Measurements from ENCODE around the gene CDC20. TPM values are rescaled to one million over a fixed set of nuclear protein-coding genes. Genes with fewer than 3 reads are reported as not detected.

The CDC20 gene
- total RNA-seq, 1 donor from 2014 or later, result 0.99 TPM

DNA sequence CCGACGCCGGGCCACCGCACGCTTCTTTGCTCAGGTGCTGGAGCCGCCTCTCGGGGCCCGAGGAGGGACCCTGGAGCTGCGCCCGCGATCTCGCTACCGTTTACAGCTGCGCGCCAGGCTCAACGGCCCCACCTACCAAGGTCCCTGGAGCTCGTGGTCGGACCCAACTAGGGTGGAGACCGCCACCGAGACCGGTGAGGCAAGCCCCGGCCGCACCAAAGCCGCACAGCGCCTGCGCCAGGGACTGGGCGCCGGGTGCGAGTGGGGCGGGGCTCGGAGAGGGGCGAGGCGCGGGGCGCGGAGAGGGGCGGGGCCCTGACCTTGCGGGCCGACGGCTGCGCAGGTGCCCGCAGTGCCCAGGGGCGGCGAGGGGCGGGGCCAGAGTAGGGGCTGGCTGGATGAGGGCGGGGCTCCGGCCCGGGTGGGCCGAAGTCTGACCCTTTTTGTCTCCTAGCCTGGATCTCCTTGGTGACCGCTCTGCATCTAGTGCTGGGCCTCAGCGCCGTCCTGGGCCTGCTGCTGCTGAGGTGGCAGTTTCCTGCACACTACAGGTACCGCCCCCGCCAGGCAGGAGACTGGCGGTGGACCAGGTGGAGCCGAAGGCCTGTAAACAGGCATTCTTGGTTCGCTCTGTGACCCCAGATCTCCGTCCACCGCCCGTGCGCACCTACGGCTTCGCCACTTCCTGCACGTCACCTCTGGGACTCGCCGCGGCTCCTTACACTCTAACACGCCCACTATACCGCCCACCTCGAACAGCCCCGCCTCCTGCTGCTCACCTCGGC is 9.8 kb upstream of the CDC20 start:
- TF ChIP-seq, protein P1, sequence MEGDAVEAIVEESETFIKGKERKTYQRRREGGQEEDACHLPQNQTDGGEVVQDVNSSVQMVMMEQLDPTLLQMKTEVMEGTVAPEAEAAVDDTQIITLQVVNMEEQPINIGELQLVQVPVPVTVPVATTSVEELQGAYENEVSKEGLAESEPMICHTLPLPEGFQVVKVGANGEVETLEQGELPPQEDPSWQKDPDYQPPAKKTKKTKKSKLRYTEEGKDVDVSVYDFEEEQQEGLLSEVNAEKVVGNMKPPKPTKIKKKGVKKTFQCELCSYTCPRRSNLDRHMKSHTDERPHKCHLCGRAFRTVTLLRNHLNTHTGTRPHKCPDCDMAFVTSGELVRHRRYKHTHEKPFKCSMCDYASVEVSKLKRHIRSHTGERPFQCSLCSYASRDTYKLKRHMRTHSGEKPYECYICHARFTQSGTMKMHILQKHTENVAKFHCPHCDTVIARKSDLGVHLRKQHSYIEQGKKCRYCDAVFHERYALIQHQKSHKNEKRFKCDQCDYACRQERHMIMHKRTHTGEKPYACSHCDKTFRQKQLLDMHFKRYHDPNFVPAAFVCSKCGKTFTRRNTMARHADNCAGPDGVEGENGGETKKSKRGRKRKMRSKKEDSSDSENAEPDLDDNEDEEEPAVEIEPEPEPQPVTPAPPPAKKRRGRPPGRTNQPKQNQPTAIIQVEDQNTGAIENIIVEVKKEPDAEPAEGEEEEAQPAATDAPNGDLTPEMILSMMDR (IDR thresholded peaks at IDR 0.05; ENCODE audit: borderline replicate concordance), result no peak
- H3K9me3 ChIP-seq (replicated peaks), result no peaks in the 10 kb centered on the region
- intact Hi-C loops (cut with micrococcal nuclease), result no loop called here
- peak overlapping the region; percentile 74 for H3K4me3 ChIP-seq
- no peaks in the 10 kb centered on the region for H3K36me3 ChIP-seq
- no peaks in the 10 kb centered on the region for H3K27me3 ChIP-seq (ENCODE audit: low read depth)
- H3K27ac ChIP-seq (replicated peaks), result peak overlapping the region; percentile 99
- DNase-seq, result peak; percentile 85
- peaks cover 59% of the 10 kb centered on the region for H3K4me1 ChIP-seq

GRCh38 chr1:43349594-43350306 is 9.0 kb upstream of the CDC20 start:
- H3K36me3 ChIP-seq, result no peaks in the 10 kb centered on the region
- H3K27me3 ChIP-seq (ENCODE audit: low read depth), result no peaks in the 10 kb centered on the region
- TF ChIP-seq, protein P1 (IDR thresholded peaks at IDR 0.05; ENCODE audit: borderline replicate concordance), result no peak
- H3K27ac ChIP-seq (replicated peaks), result peak overlapping the region; percentile 99
- peaks cover 51% of the 10 kb centered on the region for H3K4me1 ChIP-seq
- intact Hi-C loops (cut with micrococcal nuclease), result no loop called here
- DNase-seq, result no peak
- H3K9me3 ChIP-seq (replicated peaks), result no peaks in the 10 kb centered on the region
- peak overlapping the region; percentile 74 for H3K4me3 ChIP-seq

GRCh38 chr1:43350976-43351375 is 7.8 kb upstream of the CDC20 start:
- TF ChIP-seq, protein P1 (IDR thresholded peaks at IDR 0.05; ENCODE audit: borderline replicate concordance), result no peak
- intact Hi-C loops (cut with micrococcal nuclease), result no loop called here
- DNase-seq, result no peak
- Histone ChIP-seq H3K27ac (replicated peaks) (peak overlapping the region; percentile 99), H3K27me3 (ENCODE audit: low read depth) (no peaks in the 10 kb centered on the region), H3K4me3 (no peak overlapping the region), H3K36me3 (no peaks in the 10 kb centered on the region), H3K4me1 (peaks cover 39% of the 10 kb centered on the region), H3K9me3 (replicated peaks) (no peaks in the 10 kb centered on the region)

DNA sequence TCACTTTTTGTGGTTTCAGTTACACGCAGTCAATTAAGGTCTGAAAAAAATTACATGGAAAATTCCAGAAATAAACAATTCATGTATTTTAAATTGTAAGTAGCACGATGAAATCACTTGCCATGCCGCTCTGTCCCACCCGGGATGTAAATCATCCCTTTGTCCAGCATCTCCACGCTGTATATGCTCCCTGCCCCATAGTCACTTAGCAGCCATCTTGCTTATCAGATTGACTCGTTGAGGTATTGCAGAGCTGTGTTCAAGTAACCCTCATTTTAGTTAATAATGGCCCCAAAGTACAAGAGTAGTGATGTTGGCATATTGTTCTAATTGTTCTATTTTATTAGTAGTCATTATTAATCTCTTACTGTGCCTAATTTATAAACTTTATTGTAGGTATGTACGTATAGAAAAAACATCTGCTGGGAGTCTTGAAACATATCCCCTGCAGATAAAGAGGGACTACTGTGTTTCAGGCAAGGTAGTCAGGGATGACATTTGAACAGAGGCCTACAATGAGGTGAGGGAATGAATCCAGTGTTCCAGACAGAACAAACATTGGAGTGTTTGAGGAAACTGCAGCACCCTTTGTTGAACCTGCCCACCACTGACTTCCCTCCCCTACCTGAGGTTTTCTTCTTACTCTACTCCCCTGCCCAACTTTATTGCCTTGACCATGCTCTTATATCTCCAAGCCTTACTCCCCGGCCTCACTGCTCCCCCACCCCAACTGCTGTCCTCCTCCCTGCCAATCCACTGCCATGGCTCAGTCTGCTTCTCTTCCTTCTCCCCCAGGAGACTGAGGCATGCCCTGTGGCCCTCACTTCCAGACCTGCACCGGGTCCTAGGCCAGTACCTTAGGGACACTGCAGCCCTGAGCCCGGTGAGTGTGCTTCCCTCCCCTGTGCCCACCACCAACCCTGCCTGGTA is 7.1 kb upstream of the CDC20 start:
- no peak for DNase-seq
- Histone ChIP-seq H3K9me3 (replicated peaks) (no peaks in the 10 kb centered on the region), H3K27me3 (ENCODE audit: low read depth) (no peaks in the 10 kb centered on the region), H3K4me1 (peaks cover 32% of the 10 kb centered on the region), H3K27ac (replicated peaks) (no peak overlapping the region), H3K4me3 (no peak overlapping the region), H3K36me3 (no peaks in the 10 kb centered on the region)
- TF ChIP-seq, protein P1 (IDR thresholded peaks at IDR 0.05; ENCODE audit: borderline replicate concordance), result no peak
- intact Hi-C loops (cut with micrococcal nuclease), result no loop called here

DNA sequence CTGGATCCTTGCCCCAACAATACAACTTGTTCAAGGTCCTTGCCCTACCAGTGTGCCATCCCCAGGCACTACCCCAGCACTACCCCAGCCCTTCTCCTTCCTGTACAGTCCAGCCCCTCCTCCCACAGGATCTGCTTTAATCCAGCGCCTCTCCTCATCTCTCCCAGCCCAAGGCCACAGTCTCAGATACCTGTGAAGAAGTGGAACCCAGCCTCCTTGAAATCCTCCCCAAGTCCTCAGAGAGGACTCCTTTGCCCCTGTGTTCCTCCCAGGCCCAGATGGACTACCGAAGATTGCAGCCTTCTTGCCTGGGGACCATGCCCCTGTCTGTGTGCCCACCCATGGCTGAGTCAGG is 6.5 kb upstream of the CDC20 start:
- Histone ChIP-seq H3K36me3 (no peaks in the 10 kb centered on the region), H3K4me3 (no peak overlapping the region), H3K27me3 (ENCODE audit: low read depth) (no peaks in the 10 kb centered on the region), H3K4me1 (peaks cover 26% of the 10 kb centered on the region), H3K9me3 (replicated peaks) (no peaks in the 10 kb centered on the region), H3K27ac (replicated peaks) (no peak overlapping the region)
- intact Hi-C loops (cut with micrococcal nuclease), result no loop called here
- no peak for DNase-seq
- TF ChIP-seq, protein P1 (IDR thresholded peaks at IDR 0.05; ENCODE audit: borderline replicate concordance), result no peak

Data from left ventricle myocardium inferior (tissue), 1 donor.